ENCODE measurements around the gene GJD3.
A peak's percentile ranks its signal among the peaks of the same experiment; 100 is the strongest.
"Not testable (repeated sequence)": the region's sequence is repeated elsewhere in the genome, so short reads cannot be mapped to it uniquely, and the experiment has no call there.

The GJD3 gene

GRCh38 chr17:40367728-40368127 lies 3.2 kb upstream of the GJD3 start:
- not testable (repeated sequence) for DNase-seq

- DNase-seq, result peak; percentile 33
Observed at GRCh38 chr17:40366861-40367518, 2.5 kb upstream of the GJD3 start.

- DNase-seq, result no peak
Observed at GRCh38 chr17:40366076-40366860, 1.7 kb upstream of the GJD3 start.

GRCh38 chr17:40364906-40365305 lies 369 bp upstream of the GJD3 start:
- no peak for DNase-seq

GRCh38 chr17:40363111-40363827 lies 1.3 kb downstream of the GJD3 start:
- DNase-seq, result peak; percentile 60

- DNase-seq, result peak; percentile 74
Observed at GRCh38 chr17:40362696-40363110, 1.8 kb downstream of the GJD3 start.

GRCh38 chr17:40361925-40362695 lies 2.4 kb downstream of the GJD3 start:
- no peak for DNase-seq

GRCh38 chr17:40361063-40361924 lies 3.2 kb downstream of the GJD3 start:
- peak; percentile 37 for DNase-seq

GRCh38 chr17:40360091-40360490 lies 4.4 kb downstream of the GJD3 start:
- peak; percentile 22 for DNase-seq

- peak; percentile 94 for DNase-seq
Observed at GRCh38 chr17:40358323-40359038, 6.1 kb downstream of the GJD3 start.

- DNase-seq, result peak; percentile 55
Observed at GRCh38 chr17:40356990-40357881, 7.3 kb downstream of the GJD3 start.

GRCh38 chr17:40355804-40356758 lies 8.5 kb downstream of the GJD3 start:
- DNase-seq, result no peak

GRCh38 chr17:40355123-40355803 lies 9.3 kb downstream of the GJD3 start:
- peak; percentile 89 for DNase-seq

- no peak for DNase-seq
Observed at GRCh38 chr17:40354221-40355122, 10.1 kb downstream of the GJD3 start.

- DNase-seq, result no peak
Observed at GRCh38 chr17:40352779-40353394, 11.7 kb downstream of the GJD3 start.

- no peak for DNase-seq
Observed at GRCh38 chr17:40352237-40352778, 12.2 kb downstream of the GJD3 start.

Data from right forelimb (tissue), 1 donor.